HepG2 (cell line): Measurements from ENCODE around the gene NELFCD. TPM values are rescaled to one million over a fixed set of nuclear protein-coding genes. Genes with fewer than 3 reads are reported as not detected.
A peak's percentile ranks its signal among the peaks of the same experiment; 100 is the strongest.

Experiments used
- DPF2 ChIP-seq: sonication (generic); formaldehyde crosslinking; IDR thresholded peaks from 2 replicates; pipeline ENCODE4 v1.4.0; 2020; ENCODE audit warnings: mild to moderate bottlenecking, low read depth, missing genetic modification reagents, borderline replicate concordance
- GLI4 ChIP-seq: sonication (generic); formaldehyde crosslinking; IDR thresholded peaks from 2 replicates; pipeline ENCODE4 v1.5.1; 2020; ENCODE audit warnings: missing genetic modification reagents, mild to moderate bottlenecking, moderate library complexity, borderline replicate concordance
- HOXA9 ChIP-seq: sonication (generic); formaldehyde crosslinking; IDR thresholded peaks from 2 replicates; pipeline ENCODE4 v1.8.1; 2022; ENCODE audit warnings: missing genetic modification reagents, mild to moderate bottlenecking, moderate library complexity, borderline replicate concordance
- IKZF4 ChIP-seq: sonication (generic); formaldehyde crosslinking; IDR thresholded peaks from 2 replicates; pipeline ENCODE4 v1.5.1; 2020; ENCODE audit warnings: borderline replicate concordance, mild to moderate bottlenecking, low read depth, missing genetic modification reagents; ENCODE audit errors: not compliant biosample characterization
- KDM5A ChIP-seq: fragments of 200-600 bp; sonication (generic); IDR thresholded peaks from 2 replicates; pipeline ENCODE4 v1.7.0; 2018; ENCODE audit warnings: antibody characterized with exemption, mild to moderate bottlenecking, low read length, borderline replicate concordance
- MAFF ChIP-seq: IDR thresholded peaks from 2 replicates; pipeline ENCODE4 v1.6.1; 2011; ENCODE audit warnings: low read depth, low read length, improper control_type of control experiment
- NFATC3 ChIP-seq: sonication (generic); formaldehyde crosslinking; IDR thresholded peaks from 2 replicates; pipeline ENCODE4 v1.5.1; 2020; ENCODE audit warnings: mild to moderate bottlenecking, missing genetic modification reagents
- NKX3-1 ChIP-seq: sonication (generic); formaldehyde crosslinking; IDR thresholded peaks from 2 replicates; pipeline ENCODE4 v1.5.0; 2020; ENCODE audit warnings: missing genetic modification reagents
- PITX1 ChIP-seq: sonication (generic); formaldehyde crosslinking; IDR thresholded peaks from 2 replicates; pipeline ENCODE4 v1.5.1; 2020; ENCODE audit warnings: mild to moderate bottlenecking, missing genetic modification reagents
- PPARG ChIP-seq: conservative IDR thresholded peaks from 2 replicates; pipeline ENCODE4 v1.6.1; 2016; ENCODE audit warnings: missing biosample characterization, missing genetic modification reagents
- REL ChIP-seq: sonication (generic); formaldehyde crosslinking; conservative IDR thresholded peaks from 2 replicates; pipeline ENCODE4 v1.8.0; 2022; ENCODE audit warnings: mild to moderate bottlenecking, missing genetic modification reagents, moderate library complexity
- RXRA ChIP-seq: sonication (generic); formaldehyde crosslinking; IDR thresholded peaks from 2 replicates; pipeline ENCODE4 v1.5.1; 2020; ENCODE audit warnings: missing genetic modification reagents
- XRCC5 ChIP-seq: fragments of 200-400 bp; formaldehyde crosslinking; optimal IDR thresholded peaks from 2 replicates; pipeline ENCODE3; 2017; ENCODE audit warnings: mild to moderate bottlenecking, low read length
- YEATS4 ChIP-seq: sonication (generic); formaldehyde crosslinking; IDR thresholded peaks from 2 replicates; pipeline ENCODE4 v1.4.0; 2020; ENCODE audit warnings: missing genetic modification reagents, borderline replicate concordance
- ZFX ChIP-seq: sonication (generic); formaldehyde crosslinking; IDR thresholded peaks from 2 replicates; pipeline ENCODE4 v1.4.0; 2020; ENCODE audit warnings: mild to moderate bottlenecking, low read depth, missing genetic modification reagents, moderate library complexity
- ZMYM4 ChIP-seq: sonication (generic); formaldehyde crosslinking; IDR thresholded peaks from 2 replicates; pipeline ENCODE4 v1.8.1; 2023; ENCODE audit warnings: mild to moderate bottlenecking, missing genetic modification reagents
- ZNF180 ChIP-seq: sonication (generic); formaldehyde crosslinking; IDR thresholded peaks from 2 replicates; pipeline ENCODE4 v1.4.0; 2020; ENCODE audit warnings: low read depth, missing genetic modification reagents, borderline replicate concordance
- ZNF225 ChIP-seq: sonication (generic); formaldehyde crosslinking; IDR thresholded peaks from 2 replicates; pipeline ENCODE4 v1.4.0; 2020; ENCODE audit warnings: mild to moderate bottlenecking, missing genetic modification reagents
- ZNF329 ChIP-seq: sonication (generic); formaldehyde crosslinking; IDR thresholded peaks from 2 replicates; pipeline ENCODE4 v1.9.0; 2021; ENCODE audit warnings: low read depth, mild to moderate bottlenecking, missing genetic modification reagents
- ZNF484 ChIP-seq: sonication (generic); formaldehyde crosslinking; IDR thresholded peaks from 2 replicates; pipeline ENCODE4 v1.5.1; 2020; ENCODE audit warnings: mild to moderate bottlenecking, low read depth, missing genetic modification reagents, borderline replicate concordance
- ZNF543 ChIP-seq: sonication (generic); formaldehyde crosslinking; IDR thresholded peaks from 2 replicates; pipeline ENCODE4 v1.4.0; 2020; ENCODE audit warnings: mild to moderate bottlenecking, missing genetic modification reagents
- ZNF550 ChIP-seq: sonication (generic); formaldehyde crosslinking; IDR thresholded peaks from 2 replicates; pipeline ENCODE4 v1.4.0; 2020; ENCODE audit warnings: mild to moderate bottlenecking, missing genetic modification reagents, borderline replicate concordance
- ZNF660 ChIP-seq: sonication (generic); formaldehyde crosslinking; IDR thresholded peaks from 2 replicates; pipeline ENCODE4 v1.5.1; 2020; ENCODE audit warnings: mild to moderate bottlenecking, low read depth, missing genetic modification reagents, borderline replicate concordance
- ZNF883 ChIP-seq: sonication (generic); formaldehyde crosslinking; IDR thresholded peaks from 2 replicates; pipeline ENCODE4 v1.5.1; 2020; ENCODE audit warnings: mild to moderate bottlenecking, missing genetic modification reagents; ENCODE audit errors: not compliant biosample characterization
- polyA plus RNA-seq, 8 experiments: library from polyadenylated mRNA; depleted of rRNA in 3 of 8; stranded (reverse) in 7 of 8; unstranded in 1 of 8; fragments of >200 nt; fragmentation: Illumina TruSeq in 4 of 8; extraction: Trizol in 4 of 8; gene quantifications; 2 replicates each; pipeline versions ENCODE4 v1.2.1 to v1.2.3, GENCODE V29; 2011 to 2016; ENCODE audit warnings: low read depth in 4 of 8, missing spikeins in 1 of 8, mixed read lengths in 1 of 8; ENCODE audit not compliant: insufficient read depth in 1 of 8
- total RNA-seq, 5 experiments: library from RNA; depleted of rRNA; stranded (reverse); fragments of >200 nt; fragmentation: Illumina TruSeq; extraction: Trizol; gene quantifications; 2 replicates each; pipeline ENCODE4 v1.2.3, GENCODE V29; 2016; ENCODE audit warnings: low read depth in 1 of 5
- TF ChIP-seq, protein P1 (sequence below): sonication (generic); formaldehyde crosslinking; IDR thresholded peaks from 2 replicates; pipeline ENCODE4 v1.5.0; 2020; ENCODE audit warnings: missing genetic modification reagents, mild to moderate bottlenecking, borderline replicate concordance
- TF ChIP-seq, protein P2 (sequence below): sonication (generic); formaldehyde crosslinking; IDR thresholded peaks from 2 replicates; pipeline ENCODE4 v1.5.1; 2020; ENCODE audit warnings: missing genetic modification reagents, mild to moderate bottlenecking, borderline replicate concordance

NELFCD gene
- total and polyA plus RNA-seq, 2 of the 13 experiments (the other 11 are each of a cell fraction or from before 2014, with no cell fraction given) = 159 to 203 TPM

DNA sequence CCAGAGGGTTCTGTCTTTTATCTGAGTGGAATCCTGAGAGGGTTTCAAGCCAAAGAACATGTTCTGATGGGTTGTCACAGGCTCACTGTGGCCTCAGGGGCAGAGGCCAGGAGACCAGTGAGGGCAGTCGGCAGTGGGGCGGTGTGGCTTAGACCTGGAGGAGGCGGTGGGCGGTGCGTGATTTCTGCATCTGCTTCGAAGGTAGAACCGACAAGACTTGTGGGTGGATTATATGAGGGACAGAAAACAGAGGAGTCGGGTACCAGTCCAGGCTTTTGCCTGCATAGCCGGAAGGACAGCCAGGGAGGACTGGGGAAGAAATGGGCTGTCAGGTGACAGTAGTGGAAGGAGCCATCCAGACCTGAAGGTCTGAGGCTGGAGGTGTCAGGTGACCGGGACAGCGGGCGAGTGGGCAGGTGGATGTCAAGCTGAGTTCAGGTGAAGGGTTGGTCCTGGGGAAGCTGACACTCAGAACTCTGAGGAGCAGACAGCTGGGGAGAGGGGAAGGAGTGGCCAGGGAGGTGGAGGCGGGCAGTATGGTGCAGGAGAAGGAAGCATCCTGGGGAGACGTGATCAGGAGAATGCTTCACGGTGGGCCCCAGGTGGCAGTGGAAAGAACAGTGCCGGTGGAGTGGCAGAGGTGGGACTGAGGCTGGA lies 22.9 kb downstream of the NELFCD start (continued):
- TF ChIP-seq KDM5A (no peak), GLI4 (CRISPR knock-in tag) (0 out of 2 replicates have a peak, but pooled peaks have one; percentile 68), ZNF180 (no peak), ZNF883 (CRISPR knock-in tag) (peak; percentile 42), ZNF225 (CRISPR knock-in tag) (peak; percentile 55; the same call in 1 of the 2 replicates), ZMYM4 (CRISPR knock-in tag) (no peak), MAFF (no peak), YEATS4 (no peak), ZNF543 (CRISPR knock-in tag) (no peak), NFATC3 (CRISPR knock-in tag) (no peak), RXRA (CRISPR knock-in tag) (no peak), ZNF484 (CRISPR knock-in tag) (no peak), ZNF660 (no peak), ZFX (CRISPR knock-in tag) (0 out of 2 replicates have a peak, but pooled peaks have one; percentile 12), HOXA9 (CRISPR knock-in tag) (no peak), PPARG (no peak), IKZF4 (CRISPR knock-in tag) (peak; percentile 77), ZNF550 (CRISPR knock-in tag) (no peak), XRCC5 (no peak), PITX1 (CRISPR knock-in tag) (no peak), ZNF329 (CRISPR knock-in tag) (no peak), NKX3-1 (CRISPR knock-in tag) (no peak), DPF2 (no peak), REL (CRISPR knock-in tag) (no peak)
- TF ChIP-seq, protein P1, sequence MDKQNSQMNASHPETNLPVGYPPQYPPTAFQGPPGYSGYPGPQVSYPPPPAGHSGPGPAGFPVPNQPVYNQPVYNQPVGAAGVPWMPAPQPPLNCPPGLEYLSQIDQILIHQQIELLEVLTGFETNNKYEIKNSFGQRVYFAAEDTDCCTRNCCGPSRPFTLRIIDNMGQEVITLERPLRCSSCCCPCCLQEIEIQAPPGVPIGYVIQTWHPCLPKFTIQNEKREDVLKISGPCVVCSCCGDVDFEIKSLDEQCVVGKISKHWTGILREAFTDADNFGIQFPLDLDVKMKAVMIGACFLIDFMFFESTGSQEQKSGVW (CRISPR knock-in tag) = no peak
- TF ChIP-seq, protein P2, sequence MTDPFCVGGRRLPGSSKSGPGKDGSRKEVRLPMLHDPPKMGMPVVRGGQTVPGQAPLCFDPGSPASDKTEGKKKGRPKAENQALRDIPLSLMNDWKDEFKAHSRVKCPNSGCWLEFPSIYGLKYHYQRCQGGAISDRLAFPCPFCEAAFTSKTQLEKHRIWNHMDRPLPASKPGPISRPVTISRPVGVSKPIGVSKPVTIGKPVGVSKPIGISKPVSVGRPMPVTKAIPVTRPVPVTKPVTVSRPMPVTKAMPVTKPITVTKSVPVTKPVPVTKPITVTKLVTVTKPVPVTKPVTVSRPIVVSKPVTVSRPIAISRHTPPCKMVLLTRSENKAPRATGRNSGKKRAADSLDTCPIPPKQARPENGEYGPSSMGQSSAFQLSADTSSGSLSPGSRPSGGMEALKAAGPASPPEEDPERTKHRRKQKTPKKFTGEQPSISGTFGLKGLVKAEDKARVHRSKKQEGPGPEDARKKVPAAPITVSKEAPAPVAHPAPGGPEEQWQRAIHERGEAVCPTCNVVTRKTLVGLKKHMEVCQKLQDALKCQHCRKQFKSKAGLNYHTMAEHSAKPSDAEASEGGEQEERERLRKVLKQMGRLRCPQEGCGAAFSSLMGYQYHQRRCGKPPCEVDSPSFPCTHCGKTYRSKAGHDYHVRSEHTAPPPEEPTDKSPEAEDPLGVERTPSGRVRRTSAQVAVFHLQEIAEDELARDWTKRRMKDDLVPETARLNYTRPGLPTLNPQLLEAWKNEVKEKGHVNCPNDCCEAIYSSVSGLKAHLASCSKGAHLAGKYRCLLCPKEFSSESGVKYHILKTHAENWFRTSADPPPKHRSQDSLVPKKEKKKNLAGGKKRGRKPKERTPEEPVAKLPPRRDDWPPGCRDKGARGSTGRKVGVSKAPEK (CRISPR knock-in tag) = no peak
